Astrocyte (in vitro differentiated cells and primary cell): ENCODE data around the gene MRAP. TPM values are rescaled to one million over a fixed set of nuclear protein-coding genes. Genes with fewer than 3 reads are reported as not detected.

Experiments
- DNase-seq: peaks from one replicate; pipeline ENCODE4 v3.0.0-alpha.2; 2010; ENCODE audit warnings: low read depth
- FAIRE-seq: peaks from 2 replicates; lab custom pipeline; 2011; peaks lifted over from hg19 to GRCh38; lab: Jason Lieb, UNC
- H2AFZ ChIP-seq: 2 replicates; pipeline ENCODE4 v1.6.0; 2012; ENCODE audit warnings: low read depth, low read length, inconsistent platforms
- H3K27ac ChIP-seq: 2 replicates; pipeline ENCODE4 v1.5.1; 2011; ENCODE audit warnings: low read depth, low read length, inconsistent platforms
- H3K27me3 ChIP-seq: 2 replicates; pipeline ENCODE4 v1.6.0; 2011; ENCODE audit warnings: low read length, inconsistent platforms; ENCODE audit not compliant: insufficient read depth
- H3K36me3 ChIP-seq: 2 replicates; pipeline ENCODE4 v1.5.1; 2011; ENCODE audit warnings: low read length, inconsistent platforms; ENCODE audit not compliant: insufficient read depth
- H3K4me1 ChIP-seq: 2 replicates; pipeline ENCODE4 v1.5.1; 2011; ENCODE audit warnings: low read length, inconsistent platforms; ENCODE audit not compliant: insufficient read depth
- H3K4me2 ChIP-seq: 2 replicates; pipeline ENCODE4 v1.6.0; 2012; ENCODE audit warnings: low read length, inconsistent platforms
- H3K4me3 ChIP-seq: 2 replicates; pipeline ENCODE4 v1.5.1; 2011; ENCODE audit warnings: low read depth, mild to moderate bottlenecking, low read length, inconsistent platforms; ENCODE audit not compliant: insufficient read depth
- H3K79me2 ChIP-seq: 2 replicates; pipeline ENCODE4 v1.6.0; 2012; ENCODE audit warnings: mild to moderate bottlenecking, low read length, inconsistent platforms; ENCODE audit not compliant: insufficient read depth
- H3K9ac ChIP-seq: 2 replicates; pipeline ENCODE4 v1.6.0; 2012; ENCODE audit warnings: mild to moderate bottlenecking, low read length, inconsistent platforms
- H3K9me3 ChIP-seq: 2 replicates; pipeline ENCODE4 v1.5.1; 2012; ENCODE audit warnings: low read depth, mild to moderate bottlenecking, low read length, inconsistent platforms; ENCODE audit not compliant: insufficient read depth
- H4K20me1 ChIP-seq: 2 replicates; pipeline ENCODE4 v1.6.0; 2012; ENCODE audit warnings: low read length, inconsistent platforms; ENCODE audit not compliant: insufficient read depth
- H3K27ac Mint-ChIP-seq: one replicate; pipeline ENCODE4 v1.8.0; 2021; ENCODE audit warnings: mild to moderate bottlenecking, mixed read lengths; ENCODE audit not compliant: unreplicated experiment
- H3K27me3 Mint-ChIP-seq: one replicate; pipeline ENCODE4 v1.8.0; 2021; ENCODE audit warnings: low read depth, mixed read lengths; ENCODE audit not compliant: unreplicated experiment
- H3K36me3 Mint-ChIP-seq: one replicate; pipeline ENCODE4 v1.8.0; 2021; ENCODE audit warnings: low read depth, mixed read lengths; ENCODE audit not compliant: unreplicated experiment
- H3K4me1 Mint-ChIP-seq: one replicate; pipeline ENCODE4 v1.8.0; 2021; ENCODE audit warnings: low read depth, mixed read lengths; ENCODE audit not compliant: unreplicated experiment
- H3K4me3 Mint-ChIP-seq: one replicate; pipeline ENCODE4 v1.8.0; 2021; ENCODE audit warnings: mild to moderate bottlenecking, moderate library complexity, mixed read lengths; ENCODE audit not compliant: unreplicated experiment
- H3K9me3 Mint-ChIP-seq: one replicate; pipeline ENCODE4 v1.8.0; 2021; ENCODE audit warnings: mild to moderate bottlenecking, mixed read lengths; ENCODE audit not compliant: unreplicated experiment
- CTCF ChIP-seq: IDR thresholded peaks from 2 replicates; pipeline ENCODE4 v1.5.1; 2011; ENCODE audit warnings: low read depth, mild to moderate bottlenecking, inconsistent platforms, low read length, moderate library complexity; ENCODE audit not compliant: insufficient read depth
- EZH2 ChIP-seq: IDR thresholded peaks from 2 replicates; pipeline ENCODE4 v1.6.1; 2012; ENCODE audit warnings: mild to moderate bottlenecking, low read length, inconsistent platforms; ENCODE audit not compliant: insufficient read depth
- total RNA-seq: library from RNA; stranded (reverse); gene quantifications from 2 replicates; pipeline ENCODE4 v1.2.1, GENCODE V29; 2021

MRAP gene
- total RNA-seq, 1 donor from 2014 or later = not detected

- Mint-ChIP-seq H3K4me1 (peaks cover 26% of the 10 kb centered on the region), H3K4me3 (no peak overlapping the region), H3K27me3 (no peaks in the 10 kb centered on the region), H3K36me3 (peaks cover 14% of the 10 kb centered on the region), H3K27ac (no peak overlapping the region), H3K9me3 (no peaks in the 10 kb centered on the region)
- Histone ChIP-seq H3K36me3 (peaks cover 27% of the 10 kb centered on the region), H3K27ac (no peak overlapping the region), H3K79me2 (no peaks in the 10 kb centered on the region), H4K20me1 (peaks cover 26% of the 10 kb centered on the region), H3K9me3 (no peaks in the 10 kb centered on the region), H3K9ac (no peak overlapping the region), H3K27me3 (no peaks in the 10 kb centered on the region), H3K4me3 (no peak overlapping the region), H3K4me1 (peaks cover 25% of the 10 kb centered on the region), H2AFZ (no peak overlapping the region), H3K4me2 (no peak overlapping the region)
- FAIRE-seq = no peak
- no peak for TF ChIP-seq EZH2
- no peak for TF ChIP-seq CTCF
- DNase-seq = no peak
These were observed 33.0 kb downstream of the MRAP start for GRCh38 chr21:32331444-32332305.

- Histone ChIP-seq H4K20me1 (peaks cover 31% of the 10 kb centered on the region), H3K36me3 (peaks cover 30% of the 10 kb centered on the region), H3K4me2 (no peak overlapping the region), H3K4me3 (no peak overlapping the region), H3K79me2 (no peaks in the 10 kb centered on the region), H3K9me3 (no peaks in the 10 kb centered on the region), H3K4me1 (peaks cover 31% of the 10 kb centered on the region), H3K27ac (no peak overlapping the region), H2AFZ (no peak overlapping the region), H3K27me3 (no peaks in the 10 kb centered on the region), H3K9ac (no peak overlapping the region)
- Mint-ChIP-seq H3K27ac (no peak overlapping the region), H3K4me1 (peaks cover 33% of the 10 kb centered on the region), H3K27me3 (no peaks in the 10 kb centered on the region), H3K4me3 (no peak overlapping the region), H3K9me3 (no peaks in the 10 kb centered on the region), H3K36me3 (peaks cover 14% of the 10 kb centered on the region)
- DNase-seq = no peak
- TF ChIP-seq CTCF = no peak
- TF ChIP-seq EZH2 = no peak
- no peak for FAIRE-seq
These were observed 33.9 kb downstream of the MRAP start for GRCh38 chr21:32332463-32332951.
